ENCODE data around the gene MALAT1.

Gene MALAT1

GRCh38 chr11:65501472-65502273, 2.8 kb downstream of the MALAT1 start:
- Histone ChIP-seq H3K4me2 (ENCODE audit: low read depth, low read length, poor library complexity, severe bottlenecking) (peak overlapping the region; percentile 86), H3K27me3 (ENCODE audit: low read length) (no peaks in the 10 kb centered on the region), H3K9me3 (ENCODE audit: insufficient read depth, low read length) (no peaks in the 10 kb centered on the region), H4K20me1 (ENCODE audit: low read depth, low read length) (peaks cover 58% of the 10 kb centered on the region), H3K4me3 (ENCODE audit: insufficient read depth, low read length, poor library complexity, severe bottlenecking) (peak overlapping the region; percentile 77), H3K79me2 (ENCODE audit: insufficient read depth, low read length) (peaks cover 68% of the 10 kb centered on the region), H3K9ac (ENCODE audit: low read length) (peak overlapping the region; percentile 89), H3K27ac (ENCODE audit: low read depth, low read length) (peak overlapping the region; percentile 98), H3F3A (ENCODE audit: insufficient read depth) (peaks cover 96% of the 10 kb centered on the region), H2AFZ (ENCODE audit: low read depth, low read length, severe bottlenecking) (no peak overlapping the region), H3K9me2 (replicated peaks; ENCODE audit: insufficient read depth, low read length) (no peaks in the 10 kb centered on the region), H3K36me3 (ENCODE audit: low read length) (peaks cover 74% of the 10 kb centered on the region)
- TF ChIP-seq EZH2phosphoT487 (conservative IDR thresholded peaks at IDR 0.05; ENCODE audit: low read length) (no peak), CTCF (IDR thresholded peaks at IDR 0.05; ENCODE audit: insufficient read depth, low read length, poor library complexity, severe bottlenecking) (no peak)

- H2AFZ ChIP-seq (ENCODE audit: low read depth, low read length, severe bottlenecking): no peak overlapping the region
- peak overlapping the region; percentile 98; the same call in 1 of the 2 replicates for H3K27ac ChIP-seq (ENCODE audit: low read depth, low read length)
- peak overlapping the region; percentile 89 for H3K9ac ChIP-seq (ENCODE audit: low read length)
- peak overlapping the region; percentile 86 for H3K4me2 ChIP-seq (ENCODE audit: low read depth, low read length, poor library complexity, severe bottlenecking)
- H3K27me3 ChIP-seq (ENCODE audit: low read length): no peaks in the 10 kb centered on the region
- H3K9me2 ChIP-seq (replicated peaks; ENCODE audit: insufficient read depth, low read length): no peaks in the 10 kb centered on the region
- peaks cover 96% of the 10 kb centered on the region for H3F3A ChIP-seq (ENCODE audit: insufficient read depth)
- peak overlapping the region; percentile 77 for H3K4me3 ChIP-seq (ENCODE audit: insufficient read depth, low read length, poor library complexity, severe bottlenecking)
- peaks cover 74% of the 10 kb centered on the region for H3K36me3 ChIP-seq (ENCODE audit: low read length)
- no peaks in the 10 kb centered on the region for H3K9me3 ChIP-seq (ENCODE audit: insufficient read depth, low read length)
- TF ChIP-seq EZH2phosphoT487 (conservative IDR thresholded peaks at IDR 0.05; ENCODE audit: low read length): no peak
- no peak for TF ChIP-seq CTCF (IDR thresholded peaks at IDR 0.05; ENCODE audit: insufficient read depth, low read length, poor library complexity, severe bottlenecking)
- H4K20me1 ChIP-seq (ENCODE audit: low read depth, low read length): peaks cover 58% of the 10 kb centered on the region
- H3K79me2 ChIP-seq (ENCODE audit: insufficient read depth, low read length): peaks cover 68% of the 10 kb centered on the region
These were observed 3.4 kb downstream of the MALAT1 start for GRCh38 chr11:65502274-65502554.

- Histone ChIP-seq H3K27me3 (ENCODE audit: low read length) (no peaks in the 10 kb centered on the region), H3K9me3 (ENCODE audit: insufficient read depth, low read length) (no peaks in the 10 kb centered on the region), H3K27ac (ENCODE audit: low read depth, low read length) (peak overlapping the region; percentile 98; the same call in 1 of the 2 replicates), H3K9me2 (replicated peaks; ENCODE audit: insufficient read depth, low read length) (no peaks in the 10 kb centered on the region), H2AFZ (ENCODE audit: low read depth, low read length, severe bottlenecking) (no peak overlapping the region), H3K36me3 (ENCODE audit: low read length) (peaks cover 74% of the 10 kb centered on the region), H3K9ac (ENCODE audit: low read length) (peak overlapping the region; percentile 89), H3K4me2 (ENCODE audit: low read depth, low read length, poor library complexity, severe bottlenecking) (peak overlapping the region; percentile 86), H3K4me3 (ENCODE audit: insufficient read depth, low read length, poor library complexity, severe bottlenecking) (peak overlapping the region; percentile 77), H4K20me1 (ENCODE audit: low read depth, low read length) (peaks cover 58% of the 10 kb centered on the region), H3F3A (ENCODE audit: insufficient read depth) (peaks cover 100% of the 10 kb centered on the region), H3K79me2 (ENCODE audit: insufficient read depth, low read length) (peaks cover 68% of the 10 kb centered on the region)
- TF ChIP-seq CTCF (IDR thresholded peaks at IDR 0.05; ENCODE audit: insufficient read depth, low read length, poor library complexity, severe bottlenecking) (no peak), EZH2phosphoT487 (conservative IDR thresholded peaks at IDR 0.05; ENCODE audit: low read length) (no peak)
These were observed 3.9 kb downstream of the MALAT1 start for GRCh38 chr11:65502555-65503367.

Data from SU-DHL-6 (cell line).